GM13977 (cell line): ENCODE data around the gene TMED4.

Experiments
- DNase-seq: peaks from one replicate; pipeline ENCODE4 v3.0.0; 2012; ENCODE audit warnings: low spot score
- in situ Hi-C: fragments of 300-500 bp; cut with MboI; formaldehyde crosslinking; loops from one replicate; pipeline ENCODE4 v1.12.0; 2022; ENCODE audit warnings: low sequenced_read_pairs, low pct_unique_long_range_greater_than_20kb, mixed read lengths, inconsistent platforms; ENCODE audit not compliant: unreplicated experiment
- TF ChIP-seq, protein P1 (sequence below): IDR thresholded peaks from 2 replicates; pipeline ENCODE4 v1.5.1; 2012; ENCODE audit warnings: mild to moderate bottlenecking, control low read depth; ENCODE audit not compliant: insufficient read depth; ENCODE audit errors: extremely low read depth, missing control alignments

The TMED4 gene

GRCh38 chr7:44533301-44534055 lies 48.6 kb downstream of the TMED4 start:
- no peak for DNase-seq
- in situ Hi-C loops = no loop called here
- TF ChIP-seq, protein P1, sequence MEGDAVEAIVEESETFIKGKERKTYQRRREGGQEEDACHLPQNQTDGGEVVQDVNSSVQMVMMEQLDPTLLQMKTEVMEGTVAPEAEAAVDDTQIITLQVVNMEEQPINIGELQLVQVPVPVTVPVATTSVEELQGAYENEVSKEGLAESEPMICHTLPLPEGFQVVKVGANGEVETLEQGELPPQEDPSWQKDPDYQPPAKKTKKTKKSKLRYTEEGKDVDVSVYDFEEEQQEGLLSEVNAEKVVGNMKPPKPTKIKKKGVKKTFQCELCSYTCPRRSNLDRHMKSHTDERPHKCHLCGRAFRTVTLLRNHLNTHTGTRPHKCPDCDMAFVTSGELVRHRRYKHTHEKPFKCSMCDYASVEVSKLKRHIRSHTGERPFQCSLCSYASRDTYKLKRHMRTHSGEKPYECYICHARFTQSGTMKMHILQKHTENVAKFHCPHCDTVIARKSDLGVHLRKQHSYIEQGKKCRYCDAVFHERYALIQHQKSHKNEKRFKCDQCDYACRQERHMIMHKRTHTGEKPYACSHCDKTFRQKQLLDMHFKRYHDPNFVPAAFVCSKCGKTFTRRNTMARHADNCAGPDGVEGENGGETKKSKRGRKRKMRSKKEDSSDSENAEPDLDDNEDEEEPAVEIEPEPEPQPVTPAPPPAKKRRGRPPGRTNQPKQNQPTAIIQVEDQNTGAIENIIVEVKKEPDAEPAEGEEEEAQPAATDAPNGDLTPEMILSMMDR = no peak

GRCh38 chr7:44531421-44532380 lies 50.3 kb downstream of the TMED4 start:
- DNase-seq = no peak
- TF ChIP-seq, protein P1 = no peak
- in situ Hi-C loops = no loop called here

DNA sequence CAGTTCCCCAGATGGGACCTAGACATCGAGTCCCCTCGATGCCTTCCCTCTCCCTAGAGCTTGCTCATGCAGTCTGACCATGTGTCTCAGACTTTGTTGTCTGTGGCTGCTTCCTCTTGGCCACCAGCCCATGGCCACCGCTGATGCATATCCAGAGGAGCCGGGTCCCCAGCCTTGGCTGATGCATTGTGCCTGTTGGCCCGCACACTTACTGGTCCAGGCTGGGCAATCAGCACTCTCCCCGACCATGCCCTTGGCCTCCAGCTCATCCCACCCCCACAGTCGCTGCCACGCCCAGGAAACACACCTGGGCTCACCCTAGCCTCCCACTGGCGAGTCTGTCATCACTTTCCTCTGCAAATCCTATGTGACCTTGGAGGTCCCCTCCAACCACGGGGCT lies 51.0 kb downstream of the TMED4 start:
- no peak for DNase-seq
- in situ Hi-C loops = no loop called here
- TF ChIP-seq, protein P1 = no peak
